ENCODE results near the gene ZNF764.
"Not testable (repeated sequence)": the region's sequence is repeated elsewhere in the genome, so short reads cannot be mapped to it uniquely, and the experiment has no call there.

Gene ZNF764

GRCh38 chr16:30527635-30528178, 30.5 kb downstream of the ZNF764 start:
- no peak for DNase-seq (ENCODE audit: low read depth)

GRCh38 chr16:30526823-30527634, 31.1 kb downstream of the ZNF764 start:
- DNase-seq (ENCODE audit: low read depth) = peak; percentile 75

- DNase-seq (ENCODE audit: low read depth) = peak; percentile 14
Measured at GRCh38 chr16:30526137-30526822, 31.9 kb downstream of the ZNF764 start, which contains the start of gene ZNF768. TSS of gene ZNF768 (minus strand) at chr16:30526566. CDS start at chr16:30526413, 153 bp downstream.

- DNase-seq (ENCODE audit: low read depth) = no peak
Measured at GRCh38 chr16:30525844-30526136, 32.4 kb downstream of the ZNF764 start.

GRCh38 chr16:30524575-30525568, 33.3 kb downstream of the ZNF764 start:
- no peak for DNase-seq (ENCODE audit: low read depth)

GRCh38 chr16:30523768-30524574, 34.2 kb downstream of the ZNF764 start:
- no peak for DNase-seq (ENCODE audit: low read depth)

- not testable (repeated sequence) for DNase-seq (ENCODE audit: low read depth)
Measured at GRCh38 chr16:30522702-30523463, 35.3 kb downstream of the ZNF764 start.

- no peak for DNase-seq (ENCODE audit: low read depth)
Measured at GRCh38 chr16:30521873-30522641, 36.1 kb downstream of the ZNF764 start.

GRCh38 chr16:30521476-30521872, 36.7 kb downstream of the ZNF764 start:
- DNase-seq (ENCODE audit: low read depth) = no peak

GRCh38 chr16:30519120-30520049, 38.8 kb downstream of the ZNF764 start:
- no peak for DNase-seq (ENCODE audit: low read depth)

- DNase-seq (ENCODE audit: low read depth) = no peak
Measured at GRCh38 chr16:30518552-30518951, 39.6 kb downstream of the ZNF764 start.

GRCh38 chr16:30515275-30515674, 42.9 kb downstream of the ZNF764 start:
- no peak for DNase-seq (ENCODE audit: low read depth)

GRCh38 chr16:30511509-30511908, 46.7 kb downstream of the ZNF764 start:
- DNase-seq (ENCODE audit: low read depth) = no peak

- no peak for DNase-seq (ENCODE audit: low read depth)
Measured at GRCh38 chr16:30510376-30510938, 47.7 kb downstream of the ZNF764 start.

GRCh38 chr16:30509081-30509765, 49.0 kb downstream of the ZNF764 start:
- DNase-seq (ENCODE audit: low read depth) = no peak

Data from T follicular helper cell (primary cell).